Panc1 (cell line): Measurements from ENCODE around the gene DCST2. TPM values are rescaled to one million over a fixed set of nuclear protein-coding genes. Genes with fewer than 3 reads are reported as not detected.

Experiments used
- ATAC-seq: fragments of 200-7000 bp; cut with Tn5 transposase; 2 replicates; pipeline ENCODE4 v1.9.1; 2020; ENCODE audit warnings: mild to moderate bottlenecking, moderate library complexity
- BruUV-seq: library from RNA; stranded (reverse); fragments of 400-500 nt; replicated peaks from 2 replicates; lab custom pipeline; 2021; lab: Mats Ljungman, UMichigan
- CTCF ChIA-PET: fragments of 300-600 bp; sonication (Branson Sonifier 250); formaldehyde crosslinking; loops from one replicate; lab custom pipeline; 2022; ENCODE audit warnings: antibody characterized with exemption; lab: Charles Lee
- POLR2A ChIA-PET: fragments of 300-600 bp; sonication (Branson Sonifier 250); formaldehyde crosslinking; loops from one replicate; lab custom pipeline; 2022; ENCODE audit warnings: antibody characterized with exemption; lab: Charles Lee
- DNase-seq: peaks from one replicate; pipeline ENCODE4 v3.0.0-alpha.2; 2010; ENCODE audit warnings: low read depth, low spot score
- H3K27ac ChIP-seq: 2 replicates; pipeline ENCODE4 v1.5.1; 2011; ENCODE audit warnings: mild to moderate bottlenecking, low read length, inconsistent platforms
- H3K27me3 ChIP-seq: fragments of 200-500 bp; sonication (Bioruptor generic); 2 replicates; pipeline ENCODE4 v1.6.0; 2014; ENCODE audit warnings: low read length, inconsistent platforms; ENCODE audit not compliant: control insufficient read depth, insufficient read depth
- H3K36me3 ChIP-seq: fragments of 200-500 bp; sonication (Bioruptor generic); 2 replicates; pipeline ENCODE4 v1.5.1; 2014; ENCODE audit warnings: inconsistent platforms, mild to moderate bottlenecking, low read length, moderate library complexity; ENCODE audit not compliant: control insufficient read depth, insufficient read depth
- H3K4me1 ChIP-seq: 2 replicates; pipeline ENCODE4 v1.5.1; 2011; ENCODE audit warnings: inconsistent platforms, mild to moderate bottlenecking, low read length, moderate library complexity; ENCODE audit not compliant: control insufficient read depth, insufficient read depth
- H3K4me3 ChIP-seq, 2 experiments: 2 replicates each; pipeline ENCODE4 v1.5.1; 2011 to 2012; ENCODE audit warnings: low read depth in 2 of 2, low read length in 2 of 2, mild to moderate bottlenecking in 2 of 2, inconsistent platforms in 1 of 2, moderate library complexity in 1 of 2
- H3K9me3 ChIP-seq: fragments of 200-500 bp; sonication (Bioruptor generic); 2 replicates; pipeline ENCODE4 v1.5.1; 2014; ENCODE audit warnings: low read depth, mild to moderate bottlenecking, inconsistent platforms, low read length, moderate library complexity; ENCODE audit not compliant: control insufficient read depth, insufficient read depth
- CTCF ChIP-seq: fragments of 450-650 bp; IDR thresholded peaks from 2 replicates; pipeline ENCODE4 v1.5.1; 2017; ENCODE audit warnings: mild to moderate bottlenecking
- POLR2AphosphoS5 ChIP-seq: IDR thresholded peaks from 2 replicates; pipeline ENCODE4 v1.6.1; 2012; ENCODE audit warnings: mild to moderate bottlenecking, low read depth, low read length, moderate library complexity
- REST ChIP-seq, 2 experiments: IDR thresholded peaks; 2 replicates each; pipeline ENCODE4 v1.6.1; 2011 to 2012; ENCODE audit warnings: low read depth in 2 of 2, control low read depth in 1 of 2, low read length in 1 of 2, mild to moderate bottlenecking in 1 of 2, moderate library complexity in 1 of 2; ENCODE audit not compliant: insufficient read depth in 1 of 2
- SIN3A ChIP-seq: IDR thresholded peaks from 2 replicates; pipeline ENCODE4 v1.6.1; 2012; ENCODE audit warnings: low read depth, mild to moderate bottlenecking, low read length, moderate library complexity, borderline replicate concordance; ENCODE audit not compliant: insufficient read depth
- TCF7L2 ChIP-seq: IDR thresholded peaks from 2 replicates; pipeline ENCODE4 v1.6.1; 2011; ENCODE audit warnings: mild to moderate bottlenecking, low read depth, low read length, inconsistent platforms
- in situ Hi-C: cut with HindIII; loops from 2 replicates; pipeline ENCODE4 v1.10.0; 2016; ENCODE audit warnings: low sequenced_read_pairs, low pct_unique_long_range_greater_than_20kb
- intact Hi-C: fragments of 100-400 bp; cut with micrococcal nuclease; formaldehyde crosslinking; loops from one replicate; pipeline ENCODE4 v1.10.0; 2022; ENCODE audit not compliant: unreplicated experiment
- total RNA-seq: library from RNA; stranded (reverse); gene quantifications from one replicate; pipeline ENCODE4 v1.2.1, GENCODE V29; 2021; ENCODE audit not compliant: unreplicated experiment

The DCST2 gene
- total RNA-seq, 1 experiment from 2014 or later = 0.13 TPM

GRCh38 chr1:154992721-154993571 lies 40.6 kb downstream of the DCST2 start:
- CTCF ChIA-PET = interaction anchor here (0.6 to 1.2 kb wide), 4 partner anchors 19 to 24 kb away, joined by 3 to 7 read pairs (median 5); no protein-coding TSS in a partner anchor
- DNase-seq = no peak
- no TSS peak for BruUV-seq

More at GRCh38 chr1:154992721-154993571, 40.6 kb downstream of the DCST2 start:
- H3K36me3 ChIP-seq = peaks cover 4% of the 10 kb centered on the region; the same call in 1 of the 2 replicates
- TF ChIP-seq TCF7L2 = no peak
- TF ChIP-seq POLR2AphosphoS5 = peak; percentile 31; the same call in 1 of the 2 replicates
- no peak for TF ChIP-seq SIN3A
- no peak for TF ChIP-seq REST (IDR thresholded peaks at IDR 0.05; ENCODE audit: insufficient read depth in 1 of 2, low read depth in 2 of 2, low read length in 1 of 2)
- no peak; the same call in 1 of the 2 replicates for TF ChIP-seq CTCF
- H3K27ac ChIP-seq = no peak overlapping the region
- H3K4me1 ChIP-seq = peaks cover 8% of the 10 kb centered on the region
- in situ Hi-C loops (no loop called here), intact Hi-C loops (no loop called here)
- no peak overlapping the region for H3K4me3 ChIP-seq
- no peaks in the 10 kb centered on the region for H3K9me3 ChIP-seq
- POLR2A ChIA-PET = interaction anchor here (0.6 to 1.6 kb wide), 3 partner anchors 8 to 23 kb away, joined by 3 to 12 read pairs (median 3); partner anchors contain the start of gene FLAD1
- ATAC-seq = peak; percentile 54
- H3K27me3 ChIP-seq = no peaks in the 10 kb centered on the region
